IMR-90 (cell line): ENCODE results near the gene UST. TPM values are rescaled to one million over a fixed set of nuclear protein-coding genes. Genes with fewer than 3 reads are reported as not detected.

ENCODE experiments used
- ATAC-seq: fragments of 200-7000 bp; cut with Tn5 transposase; 2 replicates; pipeline ENCODE4 v1.9.1; 2020; ENCODE audit warnings: low read depth, mild to moderate bottlenecking, moderate library complexity
- BruUV-seq: library from RNA; stranded (reverse); fragments of 400-500 nt; replicated peaks from 2 replicates; lab custom pipeline; 2021; lab: Mats Ljungman, UMichigan
- CTCF ChIA-PET: fragments of 300-600 bp; formaldehyde crosslinking; extraction: SDS; loops from one replicate; lab custom pipeline; 2021; ENCODE audit warnings: antibody characterized with exemption; lab: Yijun Ruan, JAX
- POLR2A ChIA-PET: fragments of 300-600 bp; sonication (Branson Sonifier 250); formaldehyde crosslinking; loops from one replicate; lab custom pipeline; 2022; ENCODE audit warnings: antibody characterized with exemption; ENCODE audit not compliant: unreplicated experiment; lab: Charles Lee
- DNase-seq: peaks from one replicate; pipeline ENCODE4 v3.0.0; 2013
- H2AFZ ChIP-seq: replicated peaks from 2 replicates; pipeline ENCODE3; 2013; ENCODE audit warnings: low read length, mild to moderate bottlenecking; ENCODE audit not compliant: poor library complexity
- H2AK5ac ChIP-seq: 2 replicates; pipeline ENCODE4 v1.6.1; 2013; ENCODE audit warnings: low read depth, low read length, inconsistent platforms
- H2AK9ac ChIP-seq: replicated peaks from 2 replicates; pipeline ENCODE3; 2013; ENCODE audit warnings: mild to moderate bottlenecking, low read depth, low read length, moderate library complexity; ENCODE audit not compliant: poor library complexity
- H2BK120ac ChIP-seq: 2 replicates; pipeline ENCODE4 v1.6.1; 2013; ENCODE audit warnings: low read depth, low read length, inconsistent platforms
- H2BK15ac ChIP-seq: 3 replicates; pipeline ENCODE4 v1.6.1; 2013; ENCODE audit warnings: low read depth, low read length, inconsistent platforms
- H2BK20ac ChIP-seq: 2 replicates; pipeline ENCODE4 v1.6.1; 2013; ENCODE audit warnings: low read depth, mild to moderate bottlenecking, inconsistent platforms, low read length, moderate library complexity
- H2BK5ac ChIP-seq: 2 replicates; pipeline ENCODE4 v1.6.1; 2013; ENCODE audit warnings: mild to moderate bottlenecking, low read depth, low read length, inconsistent platforms; ENCODE audit not compliant: poor library complexity, severe bottlenecking
- H3K14ac ChIP-seq: replicated peaks from 2 replicates; pipeline ENCODE4 v1.6.1; 2013; ENCODE audit warnings: low read depth, low read length, inconsistent platforms
- H3K18ac ChIP-seq: 2 replicates; pipeline ENCODE4 v1.6.1; 2013; ENCODE audit warnings: low read depth, low read length, control low read depth
- H3K23ac ChIP-seq: 2 replicates; pipeline ENCODE4 v1.6.1; 2013; ENCODE audit warnings: low read depth, low read length, inconsistent platforms
- H3K27ac ChIP-seq: 2 replicates; pipeline ENCODE4 v1.5.1; 2013; ENCODE audit warnings: mild to moderate bottlenecking, control low read depth, low read length; ENCODE audit not compliant: insufficient read depth
- H3K27me3 ChIP-seq: 2 replicates; pipeline ENCODE4 v1.6.1; 2013; ENCODE audit warnings: low read length; ENCODE audit not compliant: control insufficient read depth, insufficient read depth
- H3K36me3 ChIP-seq: 2 replicates; pipeline ENCODE4 v1.6.1; 2013; ENCODE audit warnings: low read length, mixed read lengths; ENCODE audit not compliant: control insufficient read depth, insufficient read depth
- H3K4ac ChIP-seq: 2 replicates; pipeline ENCODE4 v1.6.1; 2013; ENCODE audit warnings: low read depth, low read length, inconsistent platforms
- H3K4me1 ChIP-seq: 2 replicates; pipeline ENCODE4 v1.6.1; 2013; ENCODE audit warnings: low read length, mixed read lengths; ENCODE audit not compliant: control insufficient read depth, insufficient read depth
- H3K4me2 ChIP-seq: 2 replicates; pipeline ENCODE4 v1.6.1; 2013; ENCODE audit warnings: low read depth, mild to moderate bottlenecking, control low read depth, low read length, moderate library complexity
- H3K4me3 ChIP-seq: 2 replicates; pipeline ENCODE4 v1.5.1; 2013; ENCODE audit warnings: low read depth, mild to moderate bottlenecking, control low read depth, low read length, moderate library complexity; ENCODE audit not compliant: insufficient read depth
- H3K56ac ChIP-seq: 2 replicates; pipeline ENCODE4 v1.6.1; 2013; ENCODE audit warnings: low read length, inconsistent platforms; ENCODE audit not compliant: insufficient read depth; ENCODE audit errors: extremely low read depth
- H3K79me1 ChIP-seq, 2 experiments: 2 replicates each; pipeline ENCODE4 v1.6.1; 2013; ENCODE audit warnings: low read length in 2 of 2, inconsistent platforms in 1 of 2, low read depth in 1 of 2
- H3K9ac ChIP-seq: 2 replicates; pipeline ENCODE4 v1.6.1; 2013; ENCODE audit warnings: low read depth, low read length, control low read depth
- H3K9me1 ChIP-seq: 2 replicates; pipeline ENCODE4 v1.6.1; 2013; ENCODE audit warnings: low read length, inconsistent platforms; ENCODE audit not compliant: insufficient read depth
- H3K9me3 ChIP-seq: 2 replicates; pipeline ENCODE4 v1.6.1; 2013; ENCODE audit warnings: low read length; ENCODE audit not compliant: control insufficient read depth, insufficient read depth
- H4K20me1 ChIP-seq: 2 replicates; pipeline ENCODE4 v1.6.1; 2013; ENCODE audit warnings: low read length, inconsistent platforms; ENCODE audit not compliant: insufficient read depth
- H4K5ac ChIP-seq: 2 replicates; pipeline ENCODE4 v1.6.1; 2013; ENCODE audit warnings: mild to moderate bottlenecking, low read depth, low read length, control low read depth
- H4K8ac ChIP-seq, 2 experiments: 2 replicates each; pipeline ENCODE4 v1.6.1; 2013; ENCODE audit warnings: low read depth in 2 of 2, low read length in 2 of 2, control low read depth in 1 of 2, inconsistent platforms in 1 of 2
- H4K91ac ChIP-seq: 2 replicates; pipeline ENCODE4 v1.6.1; 2013; ENCODE audit warnings: low read depth, low read length, inconsistent platforms; ENCODE audit not compliant: insufficient read depth
- CHD1 ChIP-seq: IDR thresholded peaks from 2 replicates; pipeline ENCODE4 v1.6.1; 2012; ENCODE audit warnings: low read depth, low read length, improper control_type of control experiment
- ELK1 ChIP-seq: fragments of 150-350 bp; IDR thresholded peaks from 2 replicates; pipeline ENCODE4 v1.6.1; 2016; ENCODE audit warnings: low read depth, mild to moderate bottlenecking, low read length, moderate library complexity, borderline replicate concordance
- MAFK ChIP-seq: IDR thresholded peaks from 2 replicates; pipeline ENCODE4 v1.6.1; 2012; ENCODE audit warnings: low read depth, low read length, improper control_type of control experiment
- RFX5 ChIP-seq: IDR thresholded peaks from 2 replicates; pipeline ENCODE4 v1.8.0; 2012; ENCODE audit warnings: low read depth, mild to moderate bottlenecking, low read length, moderate library complexity
- WGBS, 2 experiments: methylation state at CpG; one replicate each; pipeline versions ENCODE4 v1.1.5 to v1.1.7; 2013; ENCODE audit warnings: missing lambda C conversion rate in 2 of 2; ENCODE audit not compliant: insufficient read length in 1 of 2; ENCODE audit errors: extremely low coverage in 2 of 2; 5-methylcytosine and 5-hydroxymethylcytosine counted together
- dilution Hi-C: fragments of 300-500 bp; cut with HindIII; formaldehyde crosslinking; loops from one replicate; pipeline ENCODE4 v1.14.3; 2018; ENCODE audit warnings: low sequenced_read_pairs; ENCODE audit not compliant: unreplicated experiment
- in situ Hi-C: fragments of 300-500 bp; cut with MboI; formaldehyde crosslinking; loops from 3 replicates; pipeline ENCODE4 v1.14.3; 2019; ENCODE audit warnings: low sequenced_read_pairs, inconsistent platforms, mixed read lengths
- intact Hi-C: fragments of 100-400 bp; cut with micrococcal nuclease; formaldehyde crosslinking; loops from 2 replicates; pipeline ENCODE4 v1.10.0; 2022
- polyA plus RNA-seq, 3 experiments: library from polyadenylated mRNA; depleted of rRNA; stranded (reverse); fragments of >200 nt; gene quantifications; 2 replicates each; pipeline ENCODE4 v1.2.3, GENCODE V29; 2012; ENCODE audit warnings: low replicate concordance in 1 of 3
- total RNA-seq: library from RNA; depleted of rRNA; stranded (reverse); fragments of >200 nt; gene quantifications from 2 replicates; pipeline ENCODE4 v1.2.3, GENCODE V29; 2012

The UST gene
- total and polyA plus RNA-seq, 2 of the 4 experiments (the other 2 are of a cell fraction) = 7.7 to 13.8 TPM

GRCh38 chr6:148737806-148738205, 9.0 kb upstream of the UST start:
- BruUV-seq = no TSS peak
- Histone ChIP-seq H3K4ac (no peak overlapping the region), H4K8ac (no peak overlapping the region), H2BK5ac (no peak overlapping the region), H3K27me3 (peaks cover 2% of the 10 kb centered on the region; the same call in 1 of the 2 replicates), H3K23ac (no peak overlapping the region), H4K91ac (no peak overlapping the region), H4K20me1 (no peaks in the 10 kb centered on the region), H3K4me3 (no peak overlapping the region), H2BK20ac (no peak overlapping the region), H3K56ac (no peak overlapping the region), H2AFZ (no peak overlapping the region), H2BK15ac (no peak overlapping the region), H3K4me2 (no peak overlapping the region), H3K18ac (no peak overlapping the region), H2AK5ac (no peak overlapping the region), H3K9ac (no peak overlapping the region), H3K36me3 (no peaks in the 10 kb centered on the region), H2BK120ac (no peak overlapping the region), H2AK9ac (no peak overlapping the region), H3K9me1 (no peaks in the 10 kb centered on the region), H3K79me1 (no peaks in the 10 kb centered on the region), H3K27ac (no peak overlapping the region), H3K4me1 (no peaks in the 10 kb centered on the region), H3K14ac (no peak overlapping the region), H4K5ac (no peak overlapping the region), H3K9me3 (no peaks in the 10 kb centered on the region)
- dilution Hi-C loops = no loop called here
- CTCF ChIA-PET = no interaction called here
- ATAC-seq (no peak), DNase-seq (no peak)
- in situ Hi-C loops = no loop called here
- TF ChIP-seq ELK1 = no peak
- no peak for TF ChIP-seq MAFK
- TF ChIP-seq CHD1 = no peak
- no peak for TF ChIP-seq RFX5
- POLR2A ChIA-PET = no interaction called here
- WGBS, 2 experiments = no CpG with 5 or more reads among the region's 4 CpGs
- intact Hi-C loops = no loop called here
